ENCODE measurements around the gene MR1. TPM values are rescaled to one million over a fixed set of nuclear protein-coding genes. Genes with fewer than 3 reads are reported as not detected.

The MR1 gene
- total RNA-seq, 1 experiment from 2014 or later: 12.4 TPM

- in situ Hi-C loops (cut with HindIII; ENCODE audit: low pct_unique_long_range_greater_than_20kb, low sequenced_read_pairs): no loop called here
- peak; percentile 84 for DNase-seq (ENCODE audit: low read depth, low spot score)
Observed at GRCh38 chr1:181083842-181084605, 50.2 kb downstream of the MR1 start.

GRCh38 chr1:181084606-181084969 lies 50.8 kb downstream of the MR1 start:
- in situ Hi-C loops (cut with HindIII; ENCODE audit: low pct_unique_long_range_greater_than_20kb, low sequenced_read_pairs): no loop called here
- no peak for DNase-seq (ENCODE audit: low read depth, low spot score)

GRCh38 chr1:181086091-181086490 lies 52.3 kb downstream of the MR1 start:
- DNase-seq (ENCODE audit: low read depth, low spot score): no peak
- in situ Hi-C loops (cut with HindIII; ENCODE audit: low pct_unique_long_range_greater_than_20kb, low sequenced_read_pairs): no loop called here

GRCh38 chr1:181086926-181087325 lies 53.1 kb downstream of the MR1 start:
- DNase-seq (ENCODE audit: low read depth, low spot score): no peak
- in situ Hi-C loops (cut with HindIII; ENCODE audit: low pct_unique_long_range_greater_than_20kb, low sequenced_read_pairs): no loop called here

GRCh38 chr1:181087400-181087901 lies 53.7 kb downstream of the MR1 start:
- DNase-seq (ENCODE audit: low read depth, low spot score): peak; percentile 34
- in situ Hi-C loops (cut with HindIII; ENCODE audit: low pct_unique_long_range_greater_than_20kb, low sequenced_read_pairs): no loop called here

- in situ Hi-C loops (cut with HindIII; ENCODE audit: low pct_unique_long_range_greater_than_20kb, low sequenced_read_pairs): no loop called here
- peak; percentile 97 for DNase-seq (ENCODE audit: low read depth, low spot score)
Observed at GRCh38 chr1:181088079-181089016, 54.6 kb downstream of the MR1 start, which contains the start of gene IER5. Gene IER5 (plus strand): TSS chr1:181088700. CDS start chr1:181088903, 203 bp downstream.

- no peak for DNase-seq (ENCODE audit: low read depth, low spot score)
- in situ Hi-C loops (cut with HindIII; ENCODE audit: low pct_unique_long_range_greater_than_20kb, low sequenced_read_pairs): no loop called here
Observed at GRCh38 chr1:181089017-181089675, 55.4 kb downstream of the MR1 start.

- peak; percentile 46 for DNase-seq (ENCODE audit: low read depth, low spot score)
- in situ Hi-C loops (cut with HindIII; ENCODE audit: low pct_unique_long_range_greater_than_20kb, low sequenced_read_pairs): no loop called here
Observed at GRCh38 chr1:181089676-181090544, 56.1 kb downstream of the MR1 start.

GRCh38 chr1:181090641-181091126 lies 56.9 kb downstream of the MR1 start:
- in situ Hi-C loops (cut with HindIII; ENCODE audit: low pct_unique_long_range_greater_than_20kb, low sequenced_read_pairs): no loop called here
- no peak for DNase-seq (ENCODE audit: low read depth, low spot score)

GRCh38 chr1:181091309-181092040 lies 57.7 kb downstream of the MR1 start:
- in situ Hi-C loops (cut with HindIII; ENCODE audit: low pct_unique_long_range_greater_than_20kb, low sequenced_read_pairs): no loop called here
- no peak for DNase-seq (ENCODE audit: low read depth, low spot score)

GRCh38 chr1:181092056-181092455 lies 58.3 kb downstream of the MR1 start:
- no peak for DNase-seq (ENCODE audit: low read depth, low spot score)
- in situ Hi-C loops (cut with HindIII; ENCODE audit: low pct_unique_long_range_greater_than_20kb, low sequenced_read_pairs): no loop called here

GRCh38 chr1:181092883-181093458 lies 59.2 kb downstream of the MR1 start:
- no peak for DNase-seq (ENCODE audit: low read depth, low spot score)
- in situ Hi-C loops (cut with HindIII; ENCODE audit: low pct_unique_long_range_greater_than_20kb, low sequenced_read_pairs): no loop called here

GRCh38 chr1:181094416-181095212 lies 60.8 kb downstream of the MR1 start:
- in situ Hi-C loops (cut with HindIII; ENCODE audit: low pct_unique_long_range_greater_than_20kb, low sequenced_read_pairs): no loop called here
- peak; percentile 28 for DNase-seq (ENCODE audit: low read depth, low spot score)

- in situ Hi-C loops (cut with HindIII; ENCODE audit: low pct_unique_long_range_greater_than_20kb, low sequenced_read_pairs): no loop called here
- no peak for DNase-seq (ENCODE audit: low read depth, low spot score)
Observed at GRCh38 chr1:181095260-181095659, 61.5 kb downstream of the MR1 start.

- DNase-seq (ENCODE audit: low read depth, low spot score): no peak
- in situ Hi-C loops (cut with HindIII; ENCODE audit: low pct_unique_long_range_greater_than_20kb, low sequenced_read_pairs): no loop called here
Observed at GRCh38 chr1:181095763-181096184, 62.0 kb downstream of the MR1 start.

All from SK-MEL-5 (cell line).